ENCODE results near the gene DCAF8.

DNA sequence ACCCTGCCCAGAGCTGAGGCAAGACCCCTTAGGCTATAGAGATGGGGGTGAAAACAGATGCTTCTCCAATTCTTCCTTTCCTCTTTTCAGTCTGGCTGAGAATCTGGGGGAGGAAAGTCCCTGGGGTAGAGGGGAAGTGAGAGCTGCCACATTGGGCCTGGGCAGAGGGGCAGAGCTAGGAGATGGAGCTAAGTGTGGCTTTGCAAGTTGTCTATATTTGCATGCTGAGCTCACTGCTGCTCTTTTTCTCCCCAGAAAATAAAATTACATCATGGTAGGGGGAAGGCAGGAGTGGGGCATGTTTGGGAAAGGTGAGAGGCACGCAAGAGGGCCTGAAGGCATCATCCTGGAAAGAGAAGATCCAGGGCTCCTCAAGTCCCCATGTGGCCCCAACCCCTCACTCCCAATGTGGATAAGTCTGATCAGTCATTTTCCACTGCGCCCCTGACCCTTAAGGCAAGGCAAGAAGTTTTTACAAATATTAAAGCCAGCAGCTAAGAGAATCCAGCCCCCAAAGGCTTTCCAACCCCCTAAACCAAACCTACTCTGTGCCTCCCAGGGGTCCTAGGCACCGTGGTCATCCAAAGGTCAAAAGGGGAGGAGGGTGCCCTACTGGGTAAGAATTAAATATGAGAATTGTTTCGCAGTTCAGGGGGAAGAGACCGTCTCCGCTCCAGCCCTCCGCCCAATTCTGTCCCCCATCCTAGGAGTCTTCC lies 57.7 kb downstream of the DCAF8 start:
- TF ChIP-seq, protein P1, sequence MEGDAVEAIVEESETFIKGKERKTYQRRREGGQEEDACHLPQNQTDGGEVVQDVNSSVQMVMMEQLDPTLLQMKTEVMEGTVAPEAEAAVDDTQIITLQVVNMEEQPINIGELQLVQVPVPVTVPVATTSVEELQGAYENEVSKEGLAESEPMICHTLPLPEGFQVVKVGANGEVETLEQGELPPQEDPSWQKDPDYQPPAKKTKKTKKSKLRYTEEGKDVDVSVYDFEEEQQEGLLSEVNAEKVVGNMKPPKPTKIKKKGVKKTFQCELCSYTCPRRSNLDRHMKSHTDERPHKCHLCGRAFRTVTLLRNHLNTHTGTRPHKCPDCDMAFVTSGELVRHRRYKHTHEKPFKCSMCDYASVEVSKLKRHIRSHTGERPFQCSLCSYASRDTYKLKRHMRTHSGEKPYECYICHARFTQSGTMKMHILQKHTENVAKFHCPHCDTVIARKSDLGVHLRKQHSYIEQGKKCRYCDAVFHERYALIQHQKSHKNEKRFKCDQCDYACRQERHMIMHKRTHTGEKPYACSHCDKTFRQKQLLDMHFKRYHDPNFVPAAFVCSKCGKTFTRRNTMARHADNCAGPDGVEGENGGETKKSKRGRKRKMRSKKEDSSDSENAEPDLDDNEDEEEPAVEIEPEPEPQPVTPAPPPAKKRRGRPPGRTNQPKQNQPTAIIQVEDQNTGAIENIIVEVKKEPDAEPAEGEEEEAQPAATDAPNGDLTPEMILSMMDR (conservative IDR thresholded peaks at IDR 0.05; ENCODE audit: low read depth in 2 of 2) = no peak
- TF ChIP-seq ZNF331 (CRISPR knock-in tag; IDR thresholded peaks at IDR 0.05; ENCODE audit: low read depth) = no peak
- TF ChIP-seq EZH2 (IDR thresholded peaks at IDR 0.05; ENCODE audit: low read depth, unreplicated experiment) = no peak

All from GM23338 (cell line).